HG02623 (cell line): ENCODE results near the gene ATP5PB.

Experiments used
- ATAC-seq: cut with Tn5 transposase; IDR thresholded peaks from one replicate; pipeline ENCODE4 v1.9.1; 2021; ENCODE audit warnings: moderate library complexity; ENCODE audit not compliant: unreplicated experiment

ATP5PB gene

DNA sequence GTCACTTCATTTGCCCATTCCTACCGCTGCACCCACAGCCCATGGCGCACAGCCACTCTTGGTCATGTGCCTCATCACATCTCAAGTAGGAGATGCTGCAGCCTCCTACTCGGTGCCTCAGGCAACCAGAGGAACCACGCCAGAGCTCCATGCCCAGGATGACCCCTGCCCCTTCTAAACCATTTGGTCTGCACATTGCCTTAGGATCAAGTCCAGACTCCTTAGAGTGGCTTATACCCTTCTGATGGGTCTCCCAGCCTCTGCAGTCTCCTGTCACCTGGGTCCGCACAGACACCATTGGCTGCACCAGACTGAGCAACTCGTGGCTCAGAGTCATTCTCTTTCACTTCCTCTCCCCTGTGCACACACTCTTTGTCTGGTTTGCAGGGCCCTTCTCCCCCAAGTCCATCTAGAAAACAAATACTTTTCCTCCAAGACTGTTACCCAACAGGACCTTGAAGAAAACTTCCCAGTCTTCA lies 56.4 kb downstream of the ATP5PB start:
- peak; percentile 58 for ATAC-seq

DNA sequence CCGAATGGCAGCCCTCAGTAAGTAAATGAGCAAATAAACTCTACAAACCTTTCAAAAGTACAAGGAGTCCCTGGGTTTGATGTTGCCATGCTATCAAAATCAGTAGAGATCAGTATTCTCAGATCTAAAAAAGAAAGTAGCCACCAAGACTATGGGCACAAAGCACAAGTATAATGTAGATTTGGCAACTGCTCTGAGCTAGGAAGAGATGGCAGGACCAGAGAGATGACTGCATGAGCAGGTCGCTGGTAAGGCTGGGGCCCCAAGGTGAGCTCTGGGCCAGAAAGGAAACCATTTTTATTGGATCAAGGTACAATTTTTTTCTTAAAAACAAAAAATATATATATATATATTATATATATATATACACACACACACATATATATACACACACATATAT lies 57.3 kb downstream of the ATP5PB start:
- ATAC-seq = no peak

DNA sequence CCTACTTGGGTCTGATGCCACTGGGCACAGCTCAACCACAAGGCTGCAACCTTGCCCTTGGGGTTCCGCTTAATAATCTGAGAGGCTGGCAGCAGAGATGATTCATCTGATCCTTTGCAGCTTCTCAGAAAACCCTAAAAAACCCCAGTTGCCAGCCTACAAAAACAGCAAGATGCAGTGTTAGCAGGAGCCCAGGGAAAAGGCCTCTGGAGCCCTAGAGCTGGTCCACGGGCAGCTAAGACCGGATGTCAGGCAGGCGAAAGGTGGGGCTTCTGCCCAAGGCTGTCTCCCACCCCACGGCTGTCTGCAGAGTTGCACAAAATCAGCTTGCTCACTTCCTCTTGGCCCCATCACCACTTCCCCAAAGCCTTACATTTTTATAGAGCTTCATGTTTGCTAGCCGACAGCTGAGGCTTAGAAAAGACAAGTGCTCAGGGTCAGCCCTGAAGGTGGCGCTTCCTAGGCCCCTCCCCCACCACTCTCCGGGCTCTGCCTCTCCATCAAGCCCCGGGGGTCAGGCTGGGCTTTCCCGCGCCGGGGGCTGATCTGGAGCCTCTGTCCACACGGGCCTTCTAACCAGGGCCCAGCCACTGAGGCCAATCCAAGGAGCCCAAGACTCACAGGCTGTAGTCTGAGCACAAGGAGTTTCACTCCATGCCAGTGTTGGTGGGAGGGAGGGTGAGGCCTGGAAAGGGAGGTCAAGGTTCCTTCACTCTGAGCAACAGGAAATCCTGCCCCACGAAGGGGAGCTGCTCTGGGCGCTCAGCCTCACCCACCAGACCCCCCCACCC lies 58.3 kb downstream of the ATP5PB start:
- peak; percentile 34 for ATAC-seq

DNA sequence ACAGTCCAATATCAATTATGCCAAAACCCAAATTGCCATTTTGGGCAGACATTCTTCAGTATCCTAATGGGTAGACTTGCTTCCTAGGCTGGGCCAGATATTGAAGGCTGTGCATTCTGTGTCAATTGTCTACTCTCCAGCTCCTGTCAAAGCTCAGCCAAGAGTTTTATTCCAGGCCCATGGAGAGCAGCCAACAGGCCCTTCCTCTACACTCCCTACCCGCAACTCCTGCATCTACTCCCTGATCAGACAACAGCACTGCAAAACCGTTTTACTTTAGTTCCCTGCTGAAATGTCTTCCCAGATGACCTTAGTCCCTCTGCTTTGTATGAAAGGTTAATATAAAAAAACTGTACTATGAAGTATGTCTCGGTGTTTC lies 60.7 kb downstream of the ATP5PB start:
- ATAC-seq = no peak

DNA sequence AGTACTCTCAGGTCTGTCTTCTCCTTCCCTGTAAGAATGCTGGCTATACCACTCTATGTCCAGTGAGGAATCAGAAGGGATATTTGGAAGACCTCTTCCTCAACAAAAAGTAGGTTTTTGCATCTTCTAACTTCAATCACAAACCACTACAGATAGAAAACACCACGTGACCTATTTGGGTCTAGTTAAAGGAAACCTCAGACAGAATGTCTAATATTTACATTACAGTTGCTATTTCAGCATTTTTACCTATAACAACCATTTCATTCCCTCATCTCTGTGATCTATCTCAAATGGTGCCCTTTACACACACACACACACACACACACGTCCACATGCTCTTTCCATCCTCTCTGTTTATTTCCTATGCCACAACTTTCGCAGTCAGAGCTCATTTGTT lies 62.1 kb downstream of the ATP5PB start:
- ATAC-seq = no peak
